Neural cell (in vitro differentiated cells): ENCODE data around the gene SYNPO2. TPM values are rescaled to one million over a fixed set of nuclear protein-coding genes. Genes with fewer than 3 reads are reported as not detected.
"Not testable (repeated sequence)": the region's sequence is repeated elsewhere in the genome, so short reads cannot be mapped to it uniquely, and the experiment has no call there.

Experiments used
- H2AFZ ChIP-seq: fragments of 200-600, 300-800 bp; sonication (generic), shearing (Covaris generic); 2 replicates; pipeline ENCODE4 v1.6.0; 2014; ENCODE audit warnings: low read depth, mild to moderate bottlenecking, antibody characterized with exemption, low read length, moderate library complexity
- H3F3A ChIP-seq: fragments of 200-600 bp; shearing (Covaris generic); 2 replicates; pipeline ENCODE4 v1.6.1; 2016; ENCODE audit warnings: mild to moderate bottlenecking, moderate library complexity, mixed read lengths, antibody characterized with exemption, low read length; ENCODE audit not compliant: insufficient read depth, poor library complexity, severe bottlenecking
- H3K27ac ChIP-seq: fragments of 200-600, 300-800 bp; sonication (generic), shearing (Covaris generic); 2 replicates; pipeline ENCODE4 v1.5.1; 2014; ENCODE audit warnings: mild to moderate bottlenecking, low read length, moderate library complexity
- H3K27me3 ChIP-seq: fragments of 300-800, 200-600 bp; sonication (generic), shearing (Covaris generic); 2 replicates; pipeline ENCODE4 v1.6.0; 2014; ENCODE audit warnings: mild to moderate bottlenecking, low read depth, low read length, moderate library complexity; ENCODE audit not compliant: insufficient read depth
- H3K36me3 ChIP-seq: fragments of 300-800, 200-600 bp; sonication (generic), shearing (Covaris generic); 2 replicates; pipeline ENCODE4 v1.5.1; 2014; ENCODE audit warnings: mild to moderate bottlenecking, antibody characterized with exemption, low read length, moderate library complexity; ENCODE audit not compliant: insufficient read depth
- H3K4me2 ChIP-seq: fragments of 300-800, 200-600 bp; sonication (generic), shearing (Covaris generic); 2 replicates; pipeline ENCODE4 v1.6.0; 2014; ENCODE audit warnings: mild to moderate bottlenecking, low read length
- H3K4me3 ChIP-seq: fragments of 300-800, 200-600 bp; sonication (generic), shearing (Covaris generic); 2 replicates; pipeline ENCODE4 v1.5.1; 2014; ENCODE audit warnings: mild to moderate bottlenecking, low read length, moderate library complexity
- H3K79me2 ChIP-seq: fragments of 200-600 bp; shearing (Covaris generic); replicated peaks from 2 replicates; pipeline ENCODE4 v1.6.0; 2014; ENCODE audit warnings: mild to moderate bottlenecking, low read length, moderate library complexity; ENCODE audit not compliant: insufficient read depth
- H3K9ac ChIP-seq: fragments of 300-800, 200-600 bp; sonication (generic), shearing (Covaris generic); 2 replicates; pipeline ENCODE4 v1.6.1; 2016; ENCODE audit warnings: mild to moderate bottlenecking, low read length, mixed read lengths
- H3K9me2 ChIP-seq: fragments of 200-600 bp; shearing (Covaris generic); 2 replicates; pipeline ENCODE4 v1.6.1; 2016; ENCODE audit warnings: mild to moderate bottlenecking, low read length, mixed read lengths; ENCODE audit not compliant: insufficient read depth
- H3K9me3 ChIP-seq: fragments of 200-600, 300-800 bp; sonication (generic), shearing (Covaris generic); 2 replicates; pipeline ENCODE4 v1.6.1; 2016; ENCODE audit warnings: mild to moderate bottlenecking, mixed run types, low read length, moderate library complexity, mixed read lengths
- H4K20me1 ChIP-seq: fragments of 200-600 bp; shearing (Covaris generic); 2 replicates; pipeline ENCODE4 v1.6.1; 2016; ENCODE audit warnings: mild to moderate bottlenecking, mixed run types; ENCODE audit not compliant: insufficient read depth
- CTCF ChIP-seq: fragments of 450-650 bp; IDR thresholded peaks from 2 replicates; pipeline ENCODE4 v1.5.1; 2014; ENCODE audit warnings: antibody characterized with exemption, mild to moderate bottlenecking, moderate library complexity; ENCODE audit not compliant: poor library complexity, severe bottlenecking
- EP300 ChIP-seq: fragments of 450-650 bp; conservative IDR thresholded peaks from 2 replicates; pipeline ENCODE4 v1.6.1; 2014; ENCODE audit warnings: antibody characterized with exemption, mild to moderate bottlenecking, moderate library complexity; ENCODE audit not compliant: poor library complexity, severe bottlenecking
- EZH2 ChIP-seq: fragments of 200-600, 300-800 bp; shearing (Covaris generic), sonication (generic); IDR thresholded peaks from 2 replicates; pipeline ENCODE4 v1.6.1; 2014; ENCODE audit warnings: antibody characterized with exemption, low read length, borderline replicate concordance, mild to moderate bottlenecking; ENCODE audit not compliant: insufficient read depth, poor library complexity, severe bottlenecking
- MXI1 ChIP-seq: fragments of 450-650 bp; conservative IDR thresholded peaks from 2 replicates; pipeline ENCODE4 v1.6.1; 2014; ENCODE audit warnings: antibody characterized with exemption, mild to moderate bottlenecking; ENCODE audit not compliant: poor library complexity, severe bottlenecking
- POLR2AphosphoS5 ChIP-seq: IDR thresholded peaks from 2 replicates; pipeline ENCODE4 v1.6.1; 2012
- RAD21 ChIP-seq: fragments of 450-650 bp; conservative IDR thresholded peaks from 2 replicates; pipeline ENCODE4 v1.6.1; 2014; ENCODE audit warnings: antibody characterized with exemption, mild to moderate bottlenecking, moderate library complexity
- REST ChIP-seq: IDR thresholded peaks from 2 replicates; pipeline ENCODE4 v1.6.1; 2012; ENCODE audit warnings: borderline replicate concordance
- SMC3 ChIP-seq: fragments of 450-650 bp; conservative IDR thresholded peaks from 2 replicates; pipeline ENCODE4 v1.6.1; 2014; ENCODE audit warnings: antibody characterized with exemption, mild to moderate bottlenecking, moderate library complexity; ENCODE audit not compliant: poor library complexity
- TAF1 ChIP-seq: IDR thresholded peaks from 2 replicates; pipeline ENCODE4 v1.6.1; 2012; ENCODE audit warnings: low read depth
- polyA plus RNA-seq: library from polyadenylated mRNA; depleted of rRNA; stranded (reverse); fragments of >200 nt; gene quantifications from 2 replicates; pipeline ENCODE4 v1.2.3, GENCODE V29; 2014

SYNPO2 gene
- polyA plus RNA-seq, 1 donor from 2014 or later, result 0.14 TPM

DNA sequence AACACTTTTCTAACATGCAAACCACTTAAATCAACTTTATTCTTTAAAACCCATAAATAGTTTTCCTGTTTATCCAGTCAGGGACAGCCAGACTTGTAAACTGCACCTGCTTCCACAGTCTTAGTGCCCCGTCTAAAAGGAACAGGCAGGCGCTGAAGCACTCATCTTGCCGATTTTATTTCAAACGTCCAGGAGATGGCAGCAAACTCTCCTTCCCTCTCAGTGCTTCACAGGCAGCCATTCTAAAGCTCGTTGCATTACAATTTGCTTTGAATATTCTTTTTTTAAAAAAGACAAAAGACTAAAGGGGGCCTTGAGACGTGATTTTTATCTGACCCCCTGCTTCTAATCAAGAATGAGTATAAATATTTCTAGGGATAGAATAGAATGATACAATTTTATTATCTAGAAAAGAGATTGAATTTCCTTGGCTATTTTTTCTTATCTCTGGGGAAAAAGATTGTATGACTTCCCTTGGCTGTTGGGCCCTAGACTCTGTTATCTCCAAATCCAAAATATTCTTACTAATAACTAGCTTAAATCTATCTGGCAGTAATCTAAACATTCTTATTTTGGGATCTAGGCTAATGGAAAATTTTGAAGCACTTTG lies 153.4 kb downstream of the SYNPO2 start:
- H3K9ac ChIP-seq, result no peak overlapping the region
- H3F3A ChIP-seq, result no peaks in the 10 kb centered on the region
- H2AFZ ChIP-seq, result no peak overlapping the region
- H3K27ac ChIP-seq, result no peak overlapping the region
- H3K4me2 ChIP-seq, result no peak overlapping the region
- no peaks in the 10 kb centered on the region for H3K27me3 ChIP-seq
- no peaks in the 10 kb centered on the region for H3K9me3 ChIP-seq
- H4K20me1 ChIP-seq, result no peaks in the 10 kb centered on the region
- no peaks in the 10 kb centered on the region for H3K9me2 ChIP-seq
- H3K4me3 ChIP-seq, result no peak overlapping the region
- TF ChIP-seq CTCF (peak; percentile 81), RAD21 (peak; percentile 75), POLR2AphosphoS5 (no peak), MXI1 (no peak), SMC3 (peak; percentile 81), REST (no peak), EP300 (no peak), EZH2 (no peak), TAF1 (no peak)
- no peaks in the 10 kb centered on the region for H3K36me3 ChIP-seq
- no peaks in the 10 kb centered on the region for H3K79me2 ChIP-seq

DNA sequence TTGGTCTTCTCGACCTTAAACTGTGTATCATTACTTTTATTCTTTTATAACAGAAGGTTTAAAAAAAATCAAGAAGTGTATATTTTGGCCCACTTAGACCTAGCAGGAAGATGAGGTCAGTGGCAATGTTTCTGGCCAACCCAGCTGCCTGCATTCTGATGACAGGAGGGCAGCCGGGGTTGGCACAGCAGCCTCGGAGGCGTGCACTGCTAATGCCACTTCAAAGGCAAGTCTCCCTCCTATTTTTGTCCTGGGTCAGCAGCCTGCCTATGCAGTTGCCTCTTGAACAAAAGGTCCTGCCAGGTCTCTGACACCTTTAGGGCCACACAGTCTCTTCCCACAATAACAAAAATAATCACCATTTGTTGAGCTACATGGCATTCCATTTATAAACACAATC lies 157.6 kb downstream of the SYNPO2 start:
- Histone ChIP-seq H4K20me1 (no peaks in the 10 kb centered on the region), H3K27ac (no peak overlapping the region), H3K4me3 (no peak overlapping the region), H3K79me2 (no peaks in the 10 kb centered on the region), H3F3A (no peaks in the 10 kb centered on the region), H3K36me3 (no peaks in the 10 kb centered on the region), H3K4me2 (no peak overlapping the region), H2AFZ (no peak overlapping the region), H3K9ac (no peak overlapping the region), H3K9me2 (no peaks in the 10 kb centered on the region), H3K9me3 (no peaks in the 10 kb centered on the region), H3K27me3 (no peaks in the 10 kb centered on the region)
- no peak for TF ChIP-seq MXI1

DNA sequence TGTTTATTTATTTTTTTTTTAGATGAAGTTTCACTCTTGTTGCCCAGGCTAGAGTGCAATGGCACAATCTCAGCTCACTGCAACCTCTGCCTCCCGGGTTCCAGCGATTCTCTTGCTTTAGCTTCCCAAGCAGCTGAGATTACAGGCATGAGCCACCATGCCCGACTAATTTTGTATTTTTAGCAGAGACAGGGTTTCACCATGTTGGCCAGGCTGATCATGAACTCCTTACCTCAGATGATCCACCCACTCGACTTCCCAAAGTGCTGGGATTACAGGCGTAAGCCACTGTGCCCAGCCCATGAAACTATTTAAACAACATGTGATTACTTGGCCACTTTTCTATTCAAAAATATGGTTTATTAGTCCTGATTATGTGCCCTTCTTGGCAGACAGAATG lies 158.4 kb downstream of the SYNPO2 start:
- not testable (repeated sequence) for H3K9me3 ChIP-seq, H3K36me3 ChIP-seq, H3K79me2 ChIP-seq, H3K4me3 ChIP-seq, H3K4me2 ChIP-seq, H3K9me2 ChIP-seq, H3F3A ChIP-seq, H2AFZ ChIP-seq, H3K9ac ChIP-seq, H3K27me3 ChIP-seq, H4K20me1 ChIP-seq, H3K27ac ChIP-seq
